ENCODE results near the gene PSMD12. TPM values are rescaled to one million over a fixed set of nuclear protein-coding genes. Genes with fewer than 3 reads are reported as not detected.

PSMD12 gene
- total and polyA plus RNA-seq, 9 of the 15 experiments (the other 6 are each of a cell fraction or from before 2014, with no cell fraction given): 36.6 to 150 (median 65.5) TPM

DNA sequence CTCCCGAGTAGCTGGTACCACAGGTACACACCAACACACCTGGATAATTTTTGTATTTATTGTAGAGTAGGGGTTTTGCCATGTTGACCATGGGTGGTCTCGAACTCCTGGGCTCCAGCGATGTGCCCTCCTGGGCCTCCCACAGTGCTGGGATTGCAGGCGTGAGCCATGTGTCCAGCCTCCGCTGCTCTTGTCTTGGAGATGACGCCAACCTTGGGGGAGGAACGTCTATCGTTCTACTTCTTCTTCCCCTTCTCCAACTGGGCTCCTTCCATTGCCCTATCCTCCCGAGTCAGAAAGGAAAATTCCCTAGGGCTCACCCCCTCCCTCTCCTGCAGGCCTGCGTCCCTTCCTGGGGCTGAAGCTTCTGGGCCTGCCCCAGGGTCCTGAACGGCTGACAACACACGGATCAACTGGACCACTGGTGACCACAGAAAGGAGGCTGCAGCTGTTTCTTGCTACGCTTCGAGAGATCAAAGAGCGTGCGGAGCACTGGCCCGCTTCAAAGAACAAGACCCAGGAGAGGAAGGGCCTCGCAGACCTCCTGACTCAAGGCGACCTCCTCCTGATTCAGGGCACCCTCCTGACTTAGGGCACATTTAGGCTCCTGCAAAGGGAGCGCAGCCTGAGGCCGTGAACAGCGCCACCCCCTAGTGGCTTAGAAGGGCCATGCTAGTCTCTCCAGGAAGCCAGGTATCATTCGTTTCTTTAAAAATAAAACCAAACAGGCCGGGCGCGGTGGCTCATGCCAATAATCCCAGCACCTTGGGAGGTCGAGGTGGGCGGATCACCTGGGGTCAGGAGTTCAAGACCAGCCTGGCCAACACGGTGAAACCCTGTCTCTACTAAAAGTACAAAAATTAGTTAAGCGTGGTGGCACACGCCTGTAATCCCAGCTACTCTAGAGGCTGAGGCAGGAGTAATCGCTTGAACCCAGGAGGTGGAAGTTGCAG is 72.8 kb downstream of the PSMD12 start:
- DNase-seq (ENCODE audit: extremely low read depth in 1 of 4, low spot score in 3 of 4) (peak; percentile 70 to 82 (median 73)), FAIRE-seq (peak; percentile 90), ATAC-seq (peak; percentile 99)
- CTCF ChIA-PET (ENCODE audit: low intra/inter-chr PET ratio): interaction anchor here (0.6 to 1.1 kb wide), 2 partner anchors 72 to 599 kb away, joined by 3 to 4 read pairs; no protein-coding TSS in a partner anchor
- Histone ChIP-seq H2AFZ (ENCODE audit: low read depth, low read length) (peak overlapping the region; percentile 90), H3K4me1 (replicated peaks in 1 of 2; ENCODE audit: control insufficient read depth in 2 of 2, insufficient read depth in 2 of 2, low read length in 2 of 2) (peaks cover 0 to 8% of the 10 kb centered on the region in 2 experiments; a peak in 1 of 5 replicates), H3K4me3 (no peak overlapping the region), H4K20me1 (replicated peaks; ENCODE audit: control insufficient read depth, insufficient read depth, low read length) (no peaks in the 10 kb centered on the region), H3K36me3 (ENCODE audit: control insufficient read depth, insufficient read depth, low read length) (no peaks in the 10 kb centered on the region), H3K27ac (ENCODE audit: extremely low read depth, low read depth, low read length) (no peak overlapping the region), H3K9ac (ENCODE audit: insufficient read depth in 1 of 2, low read depth in 2 of 2, low read length in 2 of 2) (peak overlapping the region in 1 of 2 experiments; percentile 71; a peak in 2 of 4 replicates), H3K9me3 (replicated peaks; ENCODE audit: control insufficient read depth, insufficient read depth, low read depth, low read length) (no peaks in the 10 kb centered on the region), H3K27me3 (ENCODE audit: control insufficient read depth in 2 of 2, insufficient read depth in 2 of 2, low read length in 2 of 2) (no peaks in the 10 kb centered on the region), H3K79me2 (ENCODE audit: control insufficient read depth, insufficient read depth, low read length) (no peaks in the 10 kb centered on the region), H3K9me1 (ENCODE audit: control insufficient read depth, insufficient read depth, low read length) (no peaks in the 10 kb centered on the region), H3K4me2 (ENCODE audit: insufficient read depth, low read length) (peak overlapping the region; percentile 52; the same call in 1 of the 2 replicates)
- POLR2A ChIA-PET: interaction anchor here (0.6 to 1.2 kb wide), 3 partner anchors 16 to 361 kb away, joined by 3 read pairs; no protein-coding TSS in a partner anchor
- 22% methylated on average over 29 of the region's 32 CpGs for WGBS (ENCODE audit: insufficient coverage, low coverage, missing lambda C conversion rate)
- in situ Hi-C loops (cut with MboI): no loop called here
- intact Hi-C loops (cut with micrococcal nuclease): loop anchor here (1.0 kb wide), 1 partner anchor 72 kb away; no protein-coding TSS in a partner anchor
- BruUV-seq (replicated peaks): no TSS peak
- no peak for TF ChIP-seq FOXA1 (IDR thresholded peaks at IDR 0.05; ENCODE audit: borderline replicate concordance)
- 0 out of 2 replicates have a peak, but pooled peaks have one; percentile 8 for TF ChIP-seq NFIC (IDR thresholded peaks at IDR 0.05)
- TF ChIP-seq RAD21 (CRISPR knock-in tag; conservative IDR thresholded peaks at IDR 0.05 in 1 of 2, IDR thresholded peaks at IDR 0.05 in 1 of 2): peak; percentile 54 to 81
- 0 out of 2 replicates have a peak, but pooled peaks have one; percentile 38 for TF ChIP-seq NBN (IDR thresholded peaks at IDR 0.05; ENCODE audit: low read depth)
- TF ChIP-seq, protein P1, sequence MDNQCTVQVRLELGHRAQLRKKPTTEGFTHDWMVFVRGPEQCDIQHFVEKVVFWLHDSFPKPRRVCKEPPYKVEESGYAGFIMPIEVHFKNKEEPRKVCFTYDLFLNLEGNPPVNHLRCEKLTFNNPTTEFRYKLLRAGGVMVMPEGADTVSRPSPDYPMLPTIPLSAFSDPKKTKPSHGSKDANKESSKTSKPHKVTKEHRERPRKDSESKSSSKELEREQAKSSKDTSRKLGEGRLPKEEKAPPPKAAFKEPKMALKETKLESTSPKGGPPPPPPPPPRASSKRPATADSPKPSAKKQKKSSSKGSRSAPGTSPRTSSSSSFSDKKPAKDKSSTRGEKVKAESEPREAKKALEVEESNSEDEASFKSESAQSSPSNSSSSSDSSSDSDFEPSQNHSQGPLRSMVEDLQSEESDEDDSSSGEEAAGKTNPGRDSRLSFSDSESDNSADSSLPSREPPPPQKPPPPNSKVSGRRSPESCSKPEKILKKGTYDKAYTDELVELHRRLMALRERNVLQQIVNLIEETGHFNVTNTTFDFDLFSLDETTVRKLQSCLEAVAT (IDR thresholded peaks at IDR 0.05): peak in 1 of 2 experiments; percentile 74; a peak in 1 of 4 replicates
- TF ChIP-seq, protein P2, sequence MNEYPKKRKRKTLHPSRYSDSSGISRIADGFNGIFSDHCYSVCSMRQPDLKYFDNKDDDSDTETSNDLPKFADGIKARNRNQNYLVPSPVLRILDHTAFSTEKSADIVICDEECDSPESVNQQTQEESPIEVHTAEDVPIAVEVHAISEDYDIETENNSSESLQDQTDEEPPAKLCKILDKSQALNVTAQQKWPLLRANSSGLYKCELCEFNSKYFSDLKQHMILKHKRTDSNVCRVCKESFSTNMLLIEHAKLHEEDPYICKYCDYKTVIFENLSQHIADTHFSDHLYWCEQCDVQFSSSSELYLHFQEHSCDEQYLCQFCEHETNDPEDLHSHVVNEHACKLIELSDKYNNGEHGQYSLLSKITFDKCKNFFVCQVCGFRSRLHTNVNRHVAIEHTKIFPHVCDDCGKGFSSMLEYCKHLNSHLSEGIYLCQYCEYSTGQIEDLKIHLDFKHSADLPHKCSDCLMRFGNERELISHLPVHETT (CRISPR knock-in tag; conservative IDR thresholded peaks at IDR 0.05 in 1 of 2, IDR thresholded peaks at IDR 0.05 in 1 of 2): no peak
- TF ChIP-seq, protein P3, sequence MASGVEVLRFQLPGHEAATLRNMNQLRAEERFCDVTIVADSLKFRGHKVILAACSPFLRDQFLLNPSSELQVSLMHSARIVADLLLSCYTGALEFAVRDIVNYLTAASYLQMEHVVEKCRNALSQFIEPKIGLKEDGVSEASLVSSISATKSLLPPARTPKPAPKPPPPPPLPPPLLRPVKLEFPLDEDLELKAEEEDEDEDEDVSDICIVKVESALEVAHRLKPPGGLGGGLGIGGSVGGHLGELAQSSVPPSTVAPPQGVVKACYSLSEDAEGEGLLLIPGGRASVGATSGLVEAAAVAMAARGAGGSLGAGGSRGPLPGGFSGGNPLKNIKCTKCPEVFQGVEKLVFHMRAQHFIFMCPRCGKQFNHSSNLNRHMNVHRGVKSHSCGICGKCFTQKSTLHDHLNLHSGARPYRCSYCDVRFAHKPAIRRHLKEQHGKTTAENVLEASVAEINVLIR (CRISPR knock-in tag; IDR thresholded peaks at IDR 0.05): no peak
- TF ChIP-seq, protein P4, sequence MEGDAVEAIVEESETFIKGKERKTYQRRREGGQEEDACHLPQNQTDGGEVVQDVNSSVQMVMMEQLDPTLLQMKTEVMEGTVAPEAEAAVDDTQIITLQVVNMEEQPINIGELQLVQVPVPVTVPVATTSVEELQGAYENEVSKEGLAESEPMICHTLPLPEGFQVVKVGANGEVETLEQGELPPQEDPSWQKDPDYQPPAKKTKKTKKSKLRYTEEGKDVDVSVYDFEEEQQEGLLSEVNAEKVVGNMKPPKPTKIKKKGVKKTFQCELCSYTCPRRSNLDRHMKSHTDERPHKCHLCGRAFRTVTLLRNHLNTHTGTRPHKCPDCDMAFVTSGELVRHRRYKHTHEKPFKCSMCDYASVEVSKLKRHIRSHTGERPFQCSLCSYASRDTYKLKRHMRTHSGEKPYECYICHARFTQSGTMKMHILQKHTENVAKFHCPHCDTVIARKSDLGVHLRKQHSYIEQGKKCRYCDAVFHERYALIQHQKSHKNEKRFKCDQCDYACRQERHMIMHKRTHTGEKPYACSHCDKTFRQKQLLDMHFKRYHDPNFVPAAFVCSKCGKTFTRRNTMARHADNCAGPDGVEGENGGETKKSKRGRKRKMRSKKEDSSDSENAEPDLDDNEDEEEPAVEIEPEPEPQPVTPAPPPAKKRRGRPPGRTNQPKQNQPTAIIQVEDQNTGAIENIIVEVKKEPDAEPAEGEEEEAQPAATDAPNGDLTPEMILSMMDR (IDR thresholded peaks at IDR 0.05 in 2 of 3, conservative IDR thresholded peaks at IDR 0.05 in 1 of 3; ENCODE audit: insufficient read depth in 2 of 3, low read depth in 1 of 3, low read length in 3 of 3): peak; percentile 80 to 86 (median 84)
- TF ChIP-seq SMC3 (conservative IDR thresholded peaks at IDR 0.05; ENCODE audit: insufficient read depth, low read depth, low read length): peak; percentile 41
- TF ChIP-seq, protein P5, sequence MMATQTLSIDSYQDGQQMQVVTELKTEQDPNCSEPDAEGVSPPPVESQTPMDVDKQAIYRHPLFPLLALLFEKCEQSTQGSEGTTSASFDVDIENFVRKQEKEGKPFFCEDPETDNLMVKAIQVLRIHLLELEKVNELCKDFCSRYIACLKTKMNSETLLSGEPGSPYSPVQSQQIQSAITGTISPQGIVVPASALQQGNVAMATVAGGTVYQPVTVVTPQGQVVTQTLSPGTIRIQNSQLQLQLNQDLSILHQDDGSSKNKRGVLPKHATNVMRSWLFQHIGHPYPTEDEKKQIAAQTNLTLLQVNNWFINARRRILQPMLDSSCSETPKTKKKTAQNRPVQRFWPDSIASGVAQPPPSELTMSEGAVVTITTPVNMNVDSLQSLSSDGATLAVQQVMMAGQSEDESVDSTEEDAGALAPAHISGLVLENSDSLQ (IDR thresholded peaks at IDR 0.05): no peak
- peak; percentile 51; the same call in 1 of the 2 replicates for TF ChIP-seq STAG1 (CRISPR knock-in tag; IDR thresholded peaks at IDR 0.05; ENCODE audit: borderline replicate concordance)

Data from K562 (cell line).